Renal pelvis (tissue), 4 donors: Measurements from ENCODE around the gene NEK10. TPM values are rescaled to one million over a fixed set of nuclear protein-coding genes. Genes with fewer than 3 reads are reported as not detected.

ENCODE experiments used
- DNase-seq: peaks from one replicate; pipeline ENCODE4 v3.0.0-alpha.2; 2013
- polyA plus RNA-seq, 3 donors: library from polyadenylated mRNA; unstranded; fragments of 120-200 nt; gene quantifications; one replicate each; pipeline ENCODE4 v1.2.1, GENCODE V29; 2013; ENCODE audit not compliant: insufficient read length in 3 of 3

The NEK10 gene
- polyA plus RNA-seq, 3 donors: 1.7 to 2.8 (median 2.2) TPM

GRCh38 chr3:27072810-27073651, 296.2 kb downstream of the NEK10 start:
- peak; percentile 48 for DNase-seq

DNA sequence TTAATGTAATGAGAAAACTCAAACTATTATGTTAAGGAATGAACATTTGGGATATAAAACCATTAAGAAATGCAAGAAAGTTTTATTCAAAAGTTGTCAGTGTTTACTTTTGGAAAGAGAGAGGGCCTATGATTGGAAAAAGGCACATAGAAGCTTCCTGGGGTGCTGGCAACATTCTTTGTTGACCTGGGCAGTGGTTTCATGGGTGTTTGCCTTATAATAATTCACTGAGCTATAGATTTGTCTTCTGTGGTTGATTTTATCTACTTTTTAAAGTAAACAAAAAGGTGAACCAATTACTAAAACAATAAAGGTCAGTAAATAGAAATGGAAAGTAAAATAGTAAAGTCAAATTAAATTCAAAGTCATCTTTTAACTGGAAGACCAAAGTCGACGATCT, 308.8 kb downstream of the NEK10 start:
- DNase-seq: no peak

Other genes with a start within 250 kb of the NEK10 start
- gene SLC4A7, start 115.0 kb upstream of the NEK10 start, polyA plus RNA-seq: 10 to 100 TPM; 20.5 to 29.9 (median 27.5) TPM